SKM-1 treated with dmso at 0.1 percent for 144 hours (cell line): Measurements from ENCODE around the gene SNHG17.
A peak's percentile ranks its signal among the peaks of the same experiment; 100 is the strongest.
"Not testable (repeated sequence)": the region's sequence is repeated elsewhere in the genome, so short reads cannot be mapped to it uniquely, and the experiment has no call there.

Source experiments
- DNase-seq: peaks from one replicate; lab custom pipeline; 2025; ENCODE audit not compliant: unreplicated experiment; lab: John Stamatoyannopoulos, UW

Gene SNHG17

GRCh38 chr20:38447931-38448675 is 13.0 kb upstream of the SNHG17 start:
- DNase-seq: no peak

GRCh38 chr20:38447251-38447661 is 12.1 kb upstream of the SNHG17 start:
- DNase-seq: no peak

- peak; percentile 85 for DNase-seq
Measured at GRCh38 chr20:38446441-38447209, 11.5 kb upstream of the SNHG17 start.

GRCh38 chr20:38445901-38446425 is 10.8 kb upstream of the SNHG17 start:
- DNase-seq: no peak

- no peak for DNase-seq
Measured at GRCh38 chr20:38445381-38445796, 10.3 kb upstream of the SNHG17 start.

- no peak for DNase-seq
Measured at GRCh38 chr20:38441916-38442315, 6.8 kb upstream of the SNHG17 start.

GRCh38 chr20:38441110-38441509 is 6.0 kb upstream of the SNHG17 start:
- DNase-seq: not testable (repeated sequence)

GRCh38 chr20:38437796-38438195 is 2.7 kb upstream of the SNHG17 start:
- DNase-seq: no peak

GRCh38 chr20:38435555-38435939 is 419 bp upstream of the SNHG17 start:
- no peak for DNase-seq

GRCh38 chr20:38434301-38434741 is 807 bp downstream of the SNHG17 start:
- no peak for DNase-seq

GRCh38 chr20:38433304-38433972 is 1.7 kb downstream of the SNHG17 start:
- DNase-seq: no peak

- DNase-seq: not testable (repeated sequence)
Measured at GRCh38 chr20:38432870-38433269, 2.3 kb downstream of the SNHG17 start.

GRCh38 chr20:38432292-38432691 is 2.8 kb downstream of the SNHG17 start:
- DNase-seq: no peak

GRCh38 chr20:38430679-38431325 is 4.3 kb downstream of the SNHG17 start:
- no peak for DNase-seq

GRCh38 chr20:38429301-38429700 is 5.8 kb downstream of the SNHG17 start:
- no peak for DNase-seq

- DNase-seq: no peak
Measured at GRCh38 chr20:38428800-38429199, 6.3 kb downstream of the SNHG17 start.

- no peak for DNase-seq
Measured at GRCh38 chr20:38427655-38428023, 7.5 kb downstream of the SNHG17 start.

- DNase-seq: no peak
Measured at GRCh38 chr20:38426006-38426897, 8.9 kb downstream of the SNHG17 start.

GRCh38 chr20:38424401-38424800 is 10.7 kb downstream of the SNHG17 start:
- no peak for DNase-seq

- no peak for DNase-seq
Measured at GRCh38 chr20:38423541-38423940, 11.6 kb downstream of the SNHG17 start.
